Esophagus (tissue), 2 donors: ENCODE measurements around the gene ARHGAP6. TPM values are rescaled to one million over a fixed set of nuclear protein-coding genes. Genes with fewer than 3 reads are reported as not detected.

Experiments
- H3K27ac ChIP-seq, 2 donors: one replicate each; pipeline ENCODE4 v1.5.1; 2013; ENCODE audit warnings: low read depth in 2 of 2, mild to moderate bottlenecking in 2 of 2, inconsistent platforms in 1 of 2, low read length in 1 of 2, moderate library complexity in 1 of 2
- H3K27me3 ChIP-seq, 2 donors: one replicate each; pipeline ENCODE4 v1.6.1; 2013; ENCODE audit warnings: low read length in 2 of 2, control low read depth in 1 of 2, mild to moderate bottlenecking in 1 of 2; ENCODE audit not compliant: insufficient read depth in 2 of 2, control insufficient read depth in 1 of 2
- H3K36me3 ChIP-seq, 2 donors: one replicate each; pipeline ENCODE4 v1.6.1; 2013; ENCODE audit warnings: low read length in 1 of 2; ENCODE audit not compliant: control insufficient read depth in 2 of 2, insufficient read depth in 2 of 2
- H3K4me1 ChIP-seq, 2 donors: one replicate each; pipeline ENCODE4 v1.6.1; 2013; ENCODE audit warnings: low read length in 1 of 2; ENCODE audit not compliant: control insufficient read depth in 2 of 2, insufficient read depth in 2 of 2
- H3K4me3 ChIP-seq, 2 donors: one replicate each; pipeline ENCODE4 v1.5.1; 2013; ENCODE audit warnings: low read length in 2 of 2, mild to moderate bottlenecking in 2 of 2, low read depth in 1 of 2, moderate library complexity in 1 of 2
- H3K9me3 ChIP-seq, 2 donors: one replicate each; pipeline ENCODE4 v1.6.1; 2013; ENCODE audit warnings: mild to moderate bottlenecking in 2 of 2, low read depth in 1 of 2, low read length in 1 of 2, moderate library complexity in 1 of 2; ENCODE audit not compliant: control insufficient read depth in 2 of 2, insufficient read depth in 1 of 2
- WGBS, 2 donors: extraction: QIAGEN DNeasy Blood & Tissue Kit; methylation state at CpG; one replicate each; pipeline ENCODE4 v1.1.7; 2013; 5-methylcytosine and 5-hydroxymethylcytosine counted together
- polyA plus RNA-seq, 2 donors: library from polyadenylated mRNA; stranded (reverse); fragments of 200-250 nt; gene quantifications; one replicate each; pipeline ENCODE4 v1.2.3, GENCODE V29; 2013
- donor health status: healthy with polysubstance abuse.
- donor health status: Bipolar disorder and iron deficiency.

ARHGAP6 gene
- polyA plus RNA-seq, 2 donors, result 0.98 to 1.7 TPM

DNA sequence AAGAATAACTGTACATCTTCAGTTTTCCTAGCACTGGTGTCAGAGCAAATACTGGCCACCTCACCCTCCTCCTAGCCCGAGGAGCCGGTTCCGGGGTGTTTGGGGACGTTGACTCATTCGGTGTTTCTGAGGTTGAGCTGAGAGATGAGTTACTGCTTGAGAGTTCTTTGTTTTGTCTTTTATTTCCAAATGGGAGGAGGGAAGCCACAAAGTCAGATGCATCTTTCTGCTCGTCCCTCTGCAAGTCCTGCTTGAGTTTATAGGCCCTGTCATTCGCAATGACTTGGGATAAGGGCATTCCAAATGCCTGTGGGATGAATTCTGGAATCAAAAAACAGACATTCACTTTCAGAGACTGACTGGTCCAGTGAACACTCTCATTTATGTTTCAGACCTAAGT lies 477.1 kb downstream of the ARHGAP6 start:
- no peak overlapping the region for H3K27ac ChIP-seq
- WGBS, 2 donors, result 55% methylated on average over 7 of the region's 7 CpGs
- H3K27me3 ChIP-seq, result no peaks in the 10 kb centered on the region
- H3K9me3 ChIP-seq, result no peaks in the 10 kb centered on the region
- no peaks in the 10 kb centered on the region for H3K4me1 ChIP-seq
- no peak overlapping the region for H3K4me3 ChIP-seq
- no peaks in the 10 kb centered on the region for H3K36me3 ChIP-seq

GRCh38 chrX:11187001-11187400 lies 478.7 kb downstream of the ARHGAP6 start:
- Histone ChIP-seq H3K27ac (no peak overlapping the region), H3K27me3 (no peaks in the 10 kb centered on the region), H3K36me3 (no peaks in the 10 kb centered on the region), H3K4me3 (no peak overlapping the region), H3K9me3 (no peaks in the 10 kb centered on the region), H3K4me1 (no peaks in the 10 kb centered on the region)
- 84 to 90% methylated on average over 3 of the region's 3 CpGs for WGBS, 2 donors

- H3K4me3 ChIP-seq, result no peak overlapping the region
- H3K36me3 ChIP-seq, result no peaks in the 10 kb centered on the region
- H3K9me3 ChIP-seq, result no peaks in the 10 kb centered on the region
- H3K4me1 ChIP-seq, result no peaks in the 10 kb centered on the region
- H3K27me3 ChIP-seq, result no peaks in the 10 kb centered on the region
- no peak overlapping the region for H3K27ac ChIP-seq
Measured at GRCh38 chrX:11185861-11186260, 479.9 kb downstream of the ARHGAP6 start.

GRCh38 chrX:11180571-11180970 lies 485.1 kb downstream of the ARHGAP6 start:
- no peaks in the 10 kb centered on the region for H3K36me3 ChIP-seq
- H3K4me3 ChIP-seq, result no peak overlapping the region
- no peaks in the 10 kb centered on the region for H3K27me3 ChIP-seq
- no peak overlapping the region for H3K27ac ChIP-seq
- WGBS, 2 donors, result 45 to 58% methylated on average over 5 of the region's 5 CpGs
- no peaks in the 10 kb centered on the region for H3K4me1 ChIP-seq
- no peaks in the 10 kb centered on the region for H3K9me3 ChIP-seq

- Histone ChIP-seq H3K36me3 (no peaks in the 10 kb centered on the region), H3K27ac (no peak overlapping the region), H3K27me3 (no peaks in the 10 kb centered on the region), H3K9me3 (no peaks in the 10 kb centered on the region), H3K4me1 (no peaks in the 10 kb centered on the region), H3K4me3 (no peak overlapping the region)
- 83 to 88% methylated on average over 4 of the region's 4 CpGs for WGBS, 2 donors
Measured at GRCh38 chrX:11172415-11172814, 493.3 kb downstream of the ARHGAP6 start.

DNA sequence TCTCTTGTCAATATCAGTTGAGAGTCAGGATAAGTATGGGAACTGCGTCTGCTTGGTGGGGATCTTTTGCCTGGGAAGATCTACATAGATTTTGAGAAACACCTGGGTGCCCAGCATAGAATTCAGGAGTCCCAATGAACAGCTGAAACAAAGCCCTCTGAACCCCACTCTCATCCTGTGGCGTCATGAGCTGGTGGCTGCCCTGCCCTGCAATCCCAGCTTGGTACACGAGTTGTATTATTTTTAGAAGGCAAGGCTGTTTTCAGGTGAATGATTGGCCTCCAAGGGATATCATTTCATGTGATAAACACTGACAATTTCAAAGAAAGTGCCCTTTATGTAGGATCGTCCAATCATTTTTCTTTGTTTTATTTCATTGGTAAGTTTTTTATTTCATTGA lies 493.8 kb downstream of the ARHGAP6 start:
- Histone ChIP-seq H3K9me3 (no peaks in the 10 kb centered on the region), H3K36me3 (no peaks in the 10 kb centered on the region), H3K4me1 (no peaks in the 10 kb centered on the region), H3K4me3 (no peak overlapping the region), H3K27ac (no peak overlapping the region), H3K27me3 (no peaks in the 10 kb centered on the region)
- 56 to 79% methylated on average over 4 of the region's 4 CpGs for WGBS, 2 donors

GRCh38 chrX:11164433-11164832 lies 501.3 kb downstream of the ARHGAP6 start:
- Histone ChIP-seq H3K9me3 (no peaks in the 10 kb centered on the region), H3K4me3 (no peak overlapping the region), H3K27ac (no peak overlapping the region), H3K36me3 (no peaks in the 10 kb centered on the region), H3K27me3 (no peaks in the 10 kb centered on the region), H3K4me1 (no peaks in the 10 kb centered on the region)
- WGBS, 2 donors, result 61 to 80% methylated on average over 6 of the region's 6 CpGs

DNA sequence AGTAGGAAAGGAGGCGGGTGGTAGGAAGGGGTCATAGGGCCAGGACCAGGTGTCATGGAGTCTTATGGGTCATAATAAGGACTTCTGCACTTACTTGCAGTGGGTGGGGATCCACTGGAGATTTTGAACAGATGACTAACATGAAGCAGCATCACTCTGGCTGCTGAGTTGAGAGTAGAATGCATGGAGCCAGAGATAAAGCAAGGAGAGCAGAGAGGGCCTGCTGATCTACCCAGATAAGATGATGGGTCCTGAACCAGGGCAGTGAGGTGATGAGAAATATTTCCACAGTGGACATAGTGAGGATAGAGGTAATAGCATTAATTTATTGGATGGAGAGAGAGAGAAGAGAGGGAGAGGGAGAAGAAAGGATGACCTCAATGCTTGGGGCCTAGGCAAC lies 506.6 kb downstream of the ARHGAP6 start:
- Histone ChIP-seq H3K9me3 (no peaks in the 10 kb centered on the region), H3K4me3 (no peak overlapping the region), H3K27ac (no peak overlapping the region), H3K27me3 (no peaks in the 10 kb centered on the region), H3K36me3 (no peaks in the 10 kb centered on the region), H3K4me1 (no peaks in the 10 kb centered on the region)
- WGBS, 2 donors, result 92 to 98% methylated on average over 1 of the region's 1 CpG

DNA sequence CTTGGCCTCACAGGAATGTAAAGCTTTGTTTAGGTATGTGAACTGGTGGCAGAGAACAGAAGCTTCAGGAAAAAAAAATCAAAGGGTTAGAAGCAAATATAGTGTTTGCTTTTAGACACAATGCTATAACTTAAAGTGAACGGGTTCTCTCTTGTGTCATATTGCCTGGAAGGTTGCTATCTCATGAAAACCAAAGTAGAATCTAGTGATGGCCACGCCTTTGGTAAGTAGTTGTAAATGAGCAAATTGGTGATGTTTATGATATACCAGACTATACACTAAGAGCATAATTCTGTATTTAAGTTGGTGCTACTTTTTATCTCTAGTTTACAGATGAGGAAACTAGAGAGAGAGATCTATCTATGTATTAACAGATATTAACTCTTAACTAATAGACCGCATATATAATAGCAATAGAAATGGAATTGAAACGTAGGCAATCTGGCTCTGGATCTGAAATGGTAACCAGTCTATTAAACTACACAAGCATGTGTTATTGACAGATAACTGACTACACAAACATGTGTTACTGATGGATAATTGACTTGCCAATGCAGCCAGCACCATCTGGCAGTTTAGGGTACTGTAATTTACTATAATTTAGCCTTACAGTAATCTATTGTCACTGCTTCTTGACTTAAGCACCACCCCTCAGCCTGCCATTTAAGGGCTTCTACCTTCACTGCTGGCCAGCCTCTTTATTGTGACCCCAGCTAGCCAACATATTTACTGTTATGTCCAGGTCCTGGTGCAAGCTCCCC lies 513.7 kb downstream of the ARHGAP6 start:
- Histone ChIP-seq H3K27ac (no peak overlapping the region), H3K36me3 (no peaks in the 10 kb centered on the region), H3K27me3 (no peaks in the 10 kb centered on the region), H3K4me3 (no peak overlapping the region), H3K4me1 (no peaks in the 10 kb centered on the region), H3K9me3 (no peaks in the 10 kb centered on the region)
- WGBS, 2 donors, result 70 to 81% methylated on average over 4 of the region's 4 CpGs

- Histone ChIP-seq H3K36me3 (no peaks in the 10 kb centered on the region), H3K27me3 (no peaks in the 10 kb centered on the region), H3K9me3 (no peaks in the 10 kb centered on the region), H3K27ac (no peak overlapping the region), H3K4me3 (no peak overlapping the region), H3K4me1 (no peaks in the 10 kb centered on the region)
- 75 to 79% methylated on average over 7 of the region's 7 CpGs for WGBS, 2 donors
Measured at GRCh38 chrX:11148401-11148800, 517.3 kb downstream of the ARHGAP6 start.
